Measurements from ENCODE around the gene C9orf85. TPM values are rescaled to one million over a fixed set of nuclear protein-coding genes. Genes with fewer than 3 reads are reported as not detected.

C9orf85 gene
- total RNA-seq, 4 donors from 2014 or later = 11.3 to 40.4 (median 21.9) TPM

DNA sequence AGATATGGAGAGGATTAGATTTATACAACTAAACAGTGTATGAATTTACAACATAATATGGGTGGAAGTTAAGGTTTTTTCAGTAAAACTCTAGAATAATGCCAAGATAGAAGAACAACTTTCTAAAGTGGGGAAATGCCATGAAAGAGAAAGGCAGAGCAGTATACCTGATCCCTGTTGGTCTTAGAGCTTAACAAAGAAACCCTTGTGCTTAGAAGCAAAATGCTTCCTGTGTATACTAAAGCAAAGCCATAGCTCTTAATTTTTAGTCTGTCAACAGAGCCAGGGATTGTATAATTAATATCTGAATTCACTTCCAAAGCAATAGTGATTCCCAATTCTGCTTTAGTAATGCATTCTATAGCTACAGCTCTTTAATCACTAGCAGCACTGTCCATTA lies 14.4 kb downstream of the C9orf85 start:
- TF ChIP-seq, protein P1, sequence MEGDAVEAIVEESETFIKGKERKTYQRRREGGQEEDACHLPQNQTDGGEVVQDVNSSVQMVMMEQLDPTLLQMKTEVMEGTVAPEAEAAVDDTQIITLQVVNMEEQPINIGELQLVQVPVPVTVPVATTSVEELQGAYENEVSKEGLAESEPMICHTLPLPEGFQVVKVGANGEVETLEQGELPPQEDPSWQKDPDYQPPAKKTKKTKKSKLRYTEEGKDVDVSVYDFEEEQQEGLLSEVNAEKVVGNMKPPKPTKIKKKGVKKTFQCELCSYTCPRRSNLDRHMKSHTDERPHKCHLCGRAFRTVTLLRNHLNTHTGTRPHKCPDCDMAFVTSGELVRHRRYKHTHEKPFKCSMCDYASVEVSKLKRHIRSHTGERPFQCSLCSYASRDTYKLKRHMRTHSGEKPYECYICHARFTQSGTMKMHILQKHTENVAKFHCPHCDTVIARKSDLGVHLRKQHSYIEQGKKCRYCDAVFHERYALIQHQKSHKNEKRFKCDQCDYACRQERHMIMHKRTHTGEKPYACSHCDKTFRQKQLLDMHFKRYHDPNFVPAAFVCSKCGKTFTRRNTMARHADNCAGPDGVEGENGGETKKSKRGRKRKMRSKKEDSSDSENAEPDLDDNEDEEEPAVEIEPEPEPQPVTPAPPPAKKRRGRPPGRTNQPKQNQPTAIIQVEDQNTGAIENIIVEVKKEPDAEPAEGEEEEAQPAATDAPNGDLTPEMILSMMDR (IDR thresholded peaks at IDR 0.05) = no peak
- no peak for TF ChIP-seq POLR2A (IDR thresholded peaks at IDR 0.05)
- Histone ChIP-seq H3K36me3 (no peaks in the 10 kb centered on the region), H3K4me1 (no peaks in the 10 kb centered on the region), H3K27me3 (no peaks in the 10 kb centered on the region), H3K4me3 (no peak overlapping the region), H3K9me3 (no peaks in the 10 kb centered on the region), H3K27ac (no peak overlapping the region)
- no peak for DNase-seq

DNA sequence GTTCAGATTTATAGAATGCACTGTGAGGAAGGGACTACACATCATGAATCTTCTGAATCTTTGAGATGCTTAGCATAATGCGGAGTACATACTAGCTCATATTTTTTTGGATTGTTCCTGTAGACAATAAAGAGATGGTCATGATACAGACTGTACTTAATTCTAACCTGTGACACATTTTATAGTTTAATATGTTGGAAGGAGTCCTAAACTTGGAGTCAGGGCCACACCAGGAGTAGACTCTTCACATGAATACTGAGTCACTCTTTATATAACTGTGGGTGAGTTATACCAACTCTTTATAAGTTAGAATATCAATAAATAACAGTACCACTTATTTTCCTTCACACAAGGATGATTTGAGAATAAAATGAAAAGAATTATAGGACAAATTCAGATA lies 16.9 kb downstream of the C9orf85 start:
- no peaks in the 10 kb centered on the region for H3K27me3 ChIP-seq
- no peak overlapping the region for H3K27ac ChIP-seq
- H3K9me3 ChIP-seq = no peaks in the 10 kb centered on the region
- no peaks in the 10 kb centered on the region for H3K36me3 ChIP-seq
- H3K4me3 ChIP-seq = no peak overlapping the region
- DNase-seq = no peak
- TF ChIP-seq POLR2A (IDR thresholded peaks at IDR 0.05) = no peak
- TF ChIP-seq, protein P1 (IDR thresholded peaks at IDR 0.05) = no peak
- H3K4me1 ChIP-seq = no peaks in the 10 kb centered on the region

DNA sequence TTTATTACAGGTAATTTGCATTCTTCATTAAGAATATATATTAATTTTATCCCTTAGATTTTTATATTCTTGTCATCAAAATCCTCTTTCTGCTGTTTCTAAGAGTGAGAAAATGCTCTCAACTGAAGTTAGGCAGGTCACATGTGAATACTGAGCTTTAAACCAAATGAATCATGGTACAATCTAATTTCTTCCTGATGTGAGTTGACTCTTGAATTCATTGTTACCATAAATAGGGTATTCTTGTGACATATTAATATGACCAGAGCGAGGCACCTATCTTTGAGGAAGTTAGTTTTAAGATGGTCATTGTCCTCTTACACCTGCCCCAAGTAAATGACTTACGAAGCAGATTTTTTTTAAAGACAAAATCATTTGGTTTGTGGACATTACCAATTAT lies 17.4 kb downstream of the C9orf85 start:
- Histone ChIP-seq H3K4me3 (no peak overlapping the region), H3K4me1 (no peaks in the 10 kb centered on the region), H3K27me3 (no peaks in the 10 kb centered on the region), H3K9me3 (no peaks in the 10 kb centered on the region), H3K36me3 (no peaks in the 10 kb centered on the region), H3K27ac (no peak overlapping the region)
- TF ChIP-seq, protein P1 (IDR thresholded peaks at IDR 0.05) = no peak
- no peak for TF ChIP-seq POLR2A (IDR thresholded peaks at IDR 0.05)
- DNase-seq = no peak

DNA sequence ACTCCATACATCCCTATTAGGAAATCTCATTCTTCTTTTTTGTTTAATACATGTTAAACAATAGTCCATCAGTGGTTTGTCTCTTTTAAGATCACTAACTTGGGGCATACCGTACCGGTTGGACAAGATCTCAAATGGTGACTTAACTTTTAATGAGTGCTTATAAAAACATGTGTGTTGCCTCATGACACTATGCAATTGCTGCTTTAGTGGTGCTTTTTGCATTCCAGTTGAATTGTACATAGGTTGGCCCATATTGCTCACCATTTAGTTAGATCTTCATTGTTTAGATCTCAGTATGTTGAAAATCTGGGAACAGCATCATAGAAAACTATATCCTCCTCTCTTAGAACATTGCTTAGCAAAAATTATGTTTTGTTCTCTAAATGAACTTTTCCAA lies 17.8 kb downstream of the C9orf85 start:
- Histone ChIP-seq H3K4me1 (no peaks in the 10 kb centered on the region), H3K9me3 (no peaks in the 10 kb centered on the region), H3K4me3 (no peak overlapping the region), H3K27ac (no peak overlapping the region), H3K36me3 (no peaks in the 10 kb centered on the region), H3K27me3 (no peaks in the 10 kb centered on the region)
- TF ChIP-seq, protein P1 (IDR thresholded peaks at IDR 0.05) = no peak
- no peak for TF ChIP-seq POLR2A (IDR thresholded peaks at IDR 0.05)
- DNase-seq = no peak

DNA sequence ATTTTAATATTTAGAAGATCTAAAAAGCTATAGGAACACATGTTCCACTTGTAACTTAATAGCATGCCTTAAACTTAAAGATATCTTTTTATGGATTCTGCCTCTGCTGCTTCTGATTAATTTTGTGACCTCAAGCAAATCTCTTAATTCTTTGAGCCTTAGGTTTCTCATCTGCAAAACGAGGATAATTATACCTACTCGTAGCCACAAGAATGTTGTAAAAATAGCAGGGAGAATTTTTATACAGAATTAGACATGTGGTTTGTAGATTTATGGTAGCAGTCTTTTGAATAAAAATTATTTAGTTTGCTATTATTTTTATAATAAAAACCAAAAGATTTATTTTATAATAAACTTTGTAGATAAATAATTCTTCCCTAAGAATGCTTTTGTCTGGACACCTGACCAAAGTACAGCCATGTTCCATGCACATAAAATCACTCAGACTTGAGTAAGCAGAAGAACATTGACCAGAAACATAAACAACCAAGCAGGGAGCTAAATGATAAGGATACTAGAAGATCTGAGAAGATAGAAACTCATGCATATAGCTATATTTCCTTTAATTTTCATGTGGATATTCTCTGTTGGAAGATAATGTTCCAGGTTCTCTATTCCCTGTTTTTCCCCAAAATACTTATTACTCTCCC lies 18.5 kb downstream of the C9orf85 start:
- no peaks in the 10 kb centered on the region for H3K4me1 ChIP-seq
- no peak overlapping the region for H3K27ac ChIP-seq
- no peaks in the 10 kb centered on the region for H3K9me3 ChIP-seq
- H3K36me3 ChIP-seq = no peaks in the 10 kb centered on the region
- TF ChIP-seq, protein P1 (IDR thresholded peaks at IDR 0.05) = no peak
- no peak overlapping the region for H3K4me3 ChIP-seq
- DNase-seq = no peak
- no peaks in the 10 kb centered on the region for H3K27me3 ChIP-seq

DNA sequence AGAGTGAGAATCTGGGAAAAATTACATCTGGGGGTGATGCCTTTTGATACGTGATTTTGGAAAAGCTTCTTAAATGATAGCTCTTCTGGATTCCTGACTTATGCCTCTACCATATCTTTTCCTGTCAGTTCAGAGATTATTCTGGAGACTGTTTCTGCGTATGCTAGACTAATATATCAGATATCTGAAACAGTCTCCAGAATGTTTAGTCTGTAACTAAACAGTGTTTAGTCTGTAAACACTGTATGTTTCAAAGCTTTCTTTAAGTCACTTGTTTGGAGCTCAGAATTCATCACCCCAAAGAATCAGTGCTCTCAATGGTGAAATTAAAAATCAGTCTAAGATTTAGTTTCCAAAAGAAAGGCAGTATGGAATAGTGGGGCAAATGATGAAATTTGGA lies 19.7 kb downstream of the C9orf85 start:
- H3K4me3 ChIP-seq = no peak overlapping the region
- no peak for TF ChIP-seq POLR2A (IDR thresholded peaks at IDR 0.05)
- TF ChIP-seq, protein P1 (IDR thresholded peaks at IDR 0.05) = no peak
- no peaks in the 10 kb centered on the region for H3K27me3 ChIP-seq
- no peaks in the 10 kb centered on the region for H3K9me3 ChIP-seq
- no peak overlapping the region for H3K27ac ChIP-seq
- no peaks in the 10 kb centered on the region for H3K4me1 ChIP-seq
- H3K36me3 ChIP-seq = no peaks in the 10 kb centered on the region
- no peak for DNase-seq
